ENCODE results near the gene PSKH1.
A peak's percentile ranks its signal among the peaks of the same experiment; 100 is the strongest.
"Not testable (repeated sequence)": the region's sequence is repeated elsewhere in the genome, so short reads cannot be mapped to it uniquely, and the experiment has no call there.

The PSKH1 gene

DNA sequence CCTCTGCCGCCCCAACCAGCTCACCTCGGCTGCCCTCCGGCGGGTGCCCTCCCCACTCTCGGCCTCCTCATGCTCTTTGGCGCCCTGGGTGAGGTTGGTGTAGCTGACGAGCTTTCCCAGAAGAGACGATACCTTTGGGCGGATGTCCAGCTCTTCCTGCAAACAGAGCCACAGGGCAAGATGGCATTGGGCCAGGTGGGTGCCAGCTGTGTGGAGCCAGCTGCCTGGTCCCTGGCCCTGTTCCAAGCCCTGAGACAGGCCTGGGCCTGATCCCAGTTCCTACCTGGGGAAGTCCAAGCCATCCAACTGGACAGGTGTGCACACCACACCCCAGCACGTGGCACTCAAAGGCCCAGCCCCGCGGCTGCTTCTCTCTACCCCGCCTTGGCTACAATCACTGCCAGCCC lies 68.5 kb downstream of the PSKH1 start:
- DNase-seq: no peak

DNA sequence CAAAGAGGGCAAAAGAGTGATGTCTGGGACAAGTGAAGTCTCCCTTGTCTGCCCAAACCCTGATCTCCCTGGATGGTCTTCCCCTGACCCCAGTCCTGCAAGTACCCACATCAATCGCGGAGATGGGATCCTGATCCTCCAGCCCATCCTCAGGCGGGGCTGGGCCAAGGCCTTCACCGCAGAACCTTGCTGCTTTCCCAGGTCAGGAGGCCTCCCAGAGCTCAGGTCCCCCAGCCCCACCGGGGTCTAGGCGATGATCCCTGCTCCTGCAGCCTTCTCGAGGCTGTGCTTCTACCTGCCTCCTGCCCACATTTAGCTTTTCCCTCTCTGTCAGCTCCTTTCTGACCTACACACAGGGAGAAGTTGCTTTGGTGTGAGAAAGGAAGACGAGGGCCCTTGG lies 69.1 kb downstream of the PSKH1 start:
- DNase-seq: no peak

DNA sequence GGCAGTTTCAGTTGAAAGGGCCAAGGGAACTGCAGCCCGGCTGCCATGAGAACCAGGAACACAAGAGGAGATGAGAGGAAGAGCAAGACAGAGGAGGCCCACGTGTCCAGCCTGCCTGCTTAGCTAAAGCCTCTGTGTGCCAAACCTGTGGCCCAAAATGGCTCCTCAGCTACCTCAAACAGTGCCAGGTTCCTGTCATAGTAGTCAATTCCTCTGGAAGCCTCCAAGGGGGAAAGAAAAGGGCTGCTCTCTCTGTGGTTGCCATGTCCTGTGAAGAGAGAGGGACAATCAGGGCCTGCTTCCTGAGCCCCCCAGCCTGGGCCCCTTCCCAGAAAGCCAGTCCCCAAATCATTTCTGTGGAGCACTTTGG lies 70.2 kb downstream of the PSKH1 start:
- DNase-seq: no peak

DNA sequence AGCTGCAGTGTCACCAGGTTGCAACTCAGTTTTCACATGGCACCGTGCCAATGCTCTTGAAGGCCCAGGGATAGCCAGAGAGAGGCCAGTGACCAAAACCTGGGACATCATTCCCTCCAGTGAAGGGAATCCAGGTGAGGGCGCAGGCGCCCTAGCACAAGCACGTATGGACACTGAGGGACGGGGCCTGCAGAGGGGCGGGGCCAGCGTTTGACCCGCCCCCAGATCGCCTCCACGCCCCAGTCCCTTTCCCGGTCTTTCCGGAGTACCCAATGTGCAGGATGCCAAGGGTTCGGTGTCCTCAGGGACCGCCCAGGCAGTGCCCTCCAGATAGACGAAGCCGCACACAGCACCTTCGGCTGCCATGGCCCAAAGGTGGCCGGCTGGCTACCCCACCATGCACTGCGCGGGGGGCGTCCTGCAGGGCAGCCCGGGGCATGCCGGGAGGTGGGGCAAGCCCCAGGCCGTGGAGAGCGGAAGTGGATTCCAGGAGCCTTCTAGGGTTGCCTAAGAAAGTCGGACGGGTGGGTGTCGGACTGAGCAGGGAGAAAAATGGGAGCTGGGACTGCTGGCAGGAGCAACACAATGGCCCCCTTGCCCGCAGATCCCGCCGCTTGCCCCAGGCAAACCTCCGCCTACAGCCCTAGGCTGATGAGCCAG lies 70.7 kb downstream of the PSKH1 start:
- DNase-seq: peak; percentile 45

DNA sequence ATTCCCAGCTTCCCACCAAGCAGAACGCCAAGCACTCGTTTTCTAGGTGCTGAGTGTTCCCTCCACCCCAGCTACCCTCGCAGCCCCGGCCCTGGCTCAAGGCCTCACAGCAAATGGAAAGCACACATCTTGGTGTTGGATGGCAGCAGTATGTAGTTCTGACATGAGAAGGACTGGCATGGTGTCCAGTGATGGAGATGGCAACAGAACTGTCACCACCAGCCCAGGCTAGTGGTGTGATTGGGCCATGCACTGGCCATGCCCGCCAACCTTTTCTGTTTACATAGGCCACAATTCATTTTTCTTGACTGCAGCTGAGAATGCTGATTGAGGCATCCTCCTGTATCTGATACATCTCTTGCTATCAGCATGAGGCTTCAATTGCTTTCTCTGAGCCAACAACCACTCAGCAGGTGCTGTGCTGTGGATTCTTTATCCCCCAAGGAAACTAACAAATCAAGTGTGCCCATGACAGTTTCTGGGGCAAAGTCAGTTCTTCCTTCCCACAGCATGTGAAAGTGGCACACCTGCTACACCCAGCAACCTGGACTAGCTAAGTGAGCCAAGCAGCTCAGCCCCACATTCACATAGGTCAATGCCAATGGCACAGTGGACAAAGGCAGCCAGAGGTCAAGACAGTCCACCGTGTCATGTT lies 71.5 kb downstream of the PSKH1 start:
- DNase-seq: no peak

DNA sequence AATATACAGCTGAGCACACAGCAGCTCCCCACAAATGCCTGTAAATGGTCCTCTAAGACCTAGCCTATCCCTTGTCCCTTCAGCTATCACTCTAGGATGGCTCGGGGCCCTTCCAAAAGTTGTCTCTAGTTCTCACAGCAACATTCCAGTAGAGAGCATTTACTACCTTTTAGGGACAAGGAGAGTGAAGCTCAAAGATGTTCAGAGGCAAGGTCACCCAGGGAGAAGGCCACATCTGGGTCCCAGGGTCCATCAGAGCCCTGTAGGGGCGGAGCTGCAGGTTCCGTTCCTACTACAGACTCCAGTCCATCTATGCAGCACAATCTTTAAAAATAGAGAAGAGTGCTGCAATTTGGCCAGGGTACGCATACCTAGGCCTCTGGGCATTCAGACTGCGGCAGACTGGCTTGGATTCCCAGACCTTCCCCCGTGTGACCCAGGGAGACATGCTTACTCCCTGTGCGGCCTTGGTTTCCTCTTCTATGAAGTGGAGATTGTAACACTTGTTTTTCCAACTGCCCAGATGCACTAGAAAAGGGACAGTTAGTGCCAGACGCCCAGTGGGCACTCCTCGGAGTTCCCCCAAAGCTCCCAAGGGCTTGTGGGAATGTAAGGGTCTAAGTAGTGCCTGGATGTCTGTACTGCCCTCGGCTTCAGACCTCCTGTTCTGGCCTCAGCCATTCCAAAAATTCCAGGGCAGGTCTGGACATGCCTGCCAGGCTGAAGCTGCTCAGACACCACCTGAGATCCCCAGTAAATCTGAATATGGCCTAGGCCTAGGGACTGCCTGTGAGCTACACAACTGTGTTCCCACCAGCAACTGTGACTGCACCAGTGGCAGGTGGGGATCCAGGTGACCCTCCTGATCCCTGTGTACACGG lies 72.9 kb downstream of the PSKH1 start:
- no peak for DNase-seq

DNA sequence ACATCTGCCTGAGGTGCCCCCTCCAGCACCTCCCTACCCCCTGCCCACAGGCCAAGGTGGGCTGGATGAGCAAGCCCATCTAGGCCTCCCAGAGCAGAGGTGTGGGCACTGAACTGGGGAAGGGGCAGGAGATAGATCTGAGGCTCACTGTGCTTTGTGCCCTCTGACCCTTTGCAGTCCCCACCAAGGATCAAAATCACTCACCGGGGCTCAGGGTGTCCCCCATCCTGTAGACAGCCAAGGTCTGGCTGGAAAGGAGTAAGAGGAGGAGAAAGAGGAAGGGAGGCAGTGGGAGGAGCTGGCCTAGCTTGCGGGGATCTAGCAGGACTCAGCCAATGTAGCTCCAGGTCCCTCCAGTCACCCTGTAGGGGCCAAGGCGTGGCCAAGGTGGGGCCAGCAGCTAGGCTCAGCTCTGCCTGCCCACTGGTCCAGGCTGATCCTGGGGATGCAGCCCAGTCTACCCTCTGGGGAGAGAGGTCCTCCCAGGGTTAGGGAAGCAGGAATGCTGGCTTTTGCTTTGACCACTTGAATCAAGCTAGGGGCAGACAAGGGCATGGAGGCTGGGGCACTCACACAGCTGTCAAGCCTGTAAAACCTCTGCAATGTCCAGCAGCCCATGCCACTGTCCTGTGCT lies 73.6 kb downstream of the PSKH1 start:
- no peak for DNase-seq

DNA sequence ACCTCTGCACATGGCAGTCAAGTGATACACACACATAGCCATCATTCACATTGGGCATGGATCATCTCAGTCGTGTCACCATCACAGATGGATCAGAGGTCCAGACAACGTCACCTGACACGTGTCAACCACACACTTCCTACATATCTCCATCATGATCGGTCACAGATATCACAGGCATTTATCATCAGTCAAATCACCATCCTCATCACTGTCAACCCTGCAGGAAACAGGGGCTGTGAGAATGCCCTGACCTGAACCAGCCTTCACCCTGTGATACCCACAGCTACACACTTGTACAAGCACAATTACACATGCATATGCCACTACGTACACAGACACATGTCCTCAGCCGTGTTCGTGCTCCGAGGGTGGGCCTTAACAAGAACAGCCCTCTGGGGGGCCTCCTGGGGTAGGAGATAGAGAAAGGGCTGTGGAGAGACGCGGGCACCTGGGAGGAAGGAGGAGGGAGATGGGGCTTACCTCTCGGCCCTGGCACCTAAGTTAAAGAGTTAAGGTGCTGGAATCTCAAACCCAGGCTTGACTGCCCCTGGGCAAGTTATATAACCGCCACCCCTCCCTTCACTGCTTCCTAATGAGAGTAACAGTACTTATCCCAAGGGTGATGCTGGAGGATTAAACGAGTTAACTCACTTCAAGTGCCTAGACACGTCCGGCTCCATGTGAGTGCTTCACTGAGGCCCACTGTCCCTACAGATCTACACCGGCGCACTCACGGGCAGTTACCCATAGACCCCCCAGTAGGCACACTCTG lies 74.3 kb downstream of the PSKH1 start:
- no peak for DNase-seq

DNA sequence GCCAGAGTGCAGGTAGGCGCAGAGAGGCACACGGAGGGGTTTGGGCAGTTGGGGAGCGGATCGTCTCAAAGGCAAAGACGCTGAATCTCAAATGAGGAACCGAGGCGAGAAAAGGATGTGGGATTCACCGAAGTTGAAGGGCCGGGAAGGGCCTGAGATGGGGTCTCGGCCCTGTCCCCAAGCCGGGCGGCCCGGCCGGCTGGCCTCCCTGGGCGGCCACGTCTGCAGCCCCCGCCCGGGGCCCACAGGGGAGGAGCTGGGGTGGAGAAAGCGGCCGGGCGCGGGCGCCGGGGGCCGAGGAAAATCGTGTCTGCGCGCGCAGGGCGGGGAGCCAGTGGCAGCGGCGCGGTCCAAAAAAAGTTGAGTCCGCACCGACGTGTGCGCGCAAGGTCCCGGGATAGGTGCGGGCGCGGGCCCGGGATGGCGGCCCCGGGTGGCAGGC lies 74.9 kb downstream of the PSKH1 start:
- no peak for DNase-seq

DNA sequence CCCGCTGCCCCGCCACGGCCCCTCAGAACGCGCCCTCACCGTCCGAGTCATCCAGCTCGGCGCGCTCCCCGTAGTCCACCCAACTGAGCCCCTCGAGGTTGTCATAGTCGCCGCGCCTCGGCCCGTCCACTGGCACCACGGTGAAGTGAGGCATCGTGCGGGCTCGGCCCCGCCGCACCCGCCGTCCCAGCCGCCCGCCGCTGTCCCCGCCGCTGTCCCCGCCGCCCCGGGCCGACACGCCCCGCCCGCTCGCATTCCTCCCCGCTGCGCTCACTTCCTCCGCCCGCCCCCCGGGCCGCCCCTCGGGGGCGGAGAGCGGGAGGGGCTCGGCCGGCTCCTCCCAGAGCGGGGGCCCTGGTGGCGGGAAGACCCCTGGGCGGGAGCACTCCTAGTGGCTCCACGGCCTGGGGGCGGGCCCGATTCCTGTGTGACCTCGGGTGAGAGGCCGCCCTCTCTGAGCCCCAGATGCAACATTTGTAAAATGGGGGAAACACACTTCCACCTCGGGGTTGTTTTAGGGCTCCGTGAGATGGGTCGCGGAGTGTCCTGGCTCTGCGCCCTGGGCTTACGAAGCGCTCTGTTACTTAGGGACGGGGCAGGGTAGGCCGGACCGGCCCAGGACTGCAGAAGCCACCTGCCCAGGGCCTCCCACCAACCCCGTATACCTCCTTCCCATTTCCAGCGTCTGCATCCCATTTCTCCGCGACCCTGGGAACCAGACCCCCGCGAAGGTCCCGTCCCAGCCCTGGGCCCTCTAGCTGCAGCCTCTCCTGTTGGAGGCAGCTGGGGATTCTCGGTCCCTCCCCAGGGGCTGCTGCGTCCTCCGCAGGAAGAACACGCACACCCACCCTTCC lies 75.6 kb downstream of the PSKH1 start, which contains the start of gene SLC12A4:
TSS of gene SLC12A4 (minus strand) at position 238 of the 854 bp plus-strand sequence. CDS start at position 154, 84 bp downstream.
- peak; percentile 86 for DNase-seq

DNA sequence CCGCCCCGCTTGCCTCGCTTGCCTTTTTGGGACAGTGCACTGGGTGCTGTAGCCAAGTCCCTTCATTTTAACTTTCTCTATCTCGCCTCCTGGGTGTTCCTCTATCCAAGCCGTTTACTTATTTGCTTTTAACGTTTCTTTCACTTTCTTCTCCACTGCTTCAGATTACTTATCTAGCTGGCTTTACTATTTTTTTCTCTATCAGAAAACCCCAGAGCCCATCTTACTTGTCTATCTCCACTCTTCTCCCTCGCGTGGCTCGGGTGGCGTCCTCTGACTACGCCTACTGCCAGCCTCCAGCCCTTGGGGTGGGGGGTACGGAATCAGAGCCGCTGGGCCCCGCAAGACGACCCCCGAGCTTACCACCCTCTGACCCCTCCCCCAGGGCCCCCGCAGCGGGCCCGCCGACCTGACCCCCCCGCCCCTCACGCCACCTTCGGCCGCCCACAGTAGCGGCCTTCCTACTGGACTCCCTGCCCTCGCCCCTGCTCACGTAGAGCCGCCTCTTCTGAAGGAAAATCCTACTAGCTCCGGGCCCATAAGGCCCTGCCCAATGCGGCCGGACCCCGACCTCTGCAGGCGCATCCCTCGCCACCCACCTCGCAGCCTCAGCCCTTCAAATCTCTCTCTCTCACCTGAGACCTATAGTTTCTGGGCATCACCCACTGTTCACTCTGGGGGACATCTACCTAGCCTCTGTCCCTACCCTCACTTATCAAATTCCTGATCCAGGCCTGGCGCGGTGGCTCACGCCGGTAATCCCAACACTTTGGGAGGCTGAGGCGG lies 76.4 kb downstream of the PSKH1 start:
- DNase-seq: peak; percentile 67

DNA sequence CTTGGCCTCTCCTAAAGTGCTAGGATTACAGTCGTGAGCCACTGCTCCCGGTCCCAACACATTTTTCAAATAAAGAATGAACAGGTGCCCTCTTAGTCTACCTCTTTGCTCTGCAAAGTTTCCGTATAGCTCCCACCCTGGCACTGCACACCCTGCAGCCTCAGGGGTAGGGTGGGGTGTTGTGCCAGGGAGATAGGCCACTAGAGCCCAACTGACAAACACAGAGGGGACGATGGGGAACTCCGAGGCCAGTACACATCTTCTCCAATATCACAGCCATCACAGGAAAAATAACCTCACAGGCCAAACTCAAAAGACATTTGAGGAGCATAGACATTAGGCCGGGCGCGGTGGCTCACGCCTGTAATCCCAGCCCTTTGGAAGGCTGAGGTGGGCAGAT lies 78.1 kb downstream of the PSKH1 start:
- no peak for DNase-seq

DNA sequence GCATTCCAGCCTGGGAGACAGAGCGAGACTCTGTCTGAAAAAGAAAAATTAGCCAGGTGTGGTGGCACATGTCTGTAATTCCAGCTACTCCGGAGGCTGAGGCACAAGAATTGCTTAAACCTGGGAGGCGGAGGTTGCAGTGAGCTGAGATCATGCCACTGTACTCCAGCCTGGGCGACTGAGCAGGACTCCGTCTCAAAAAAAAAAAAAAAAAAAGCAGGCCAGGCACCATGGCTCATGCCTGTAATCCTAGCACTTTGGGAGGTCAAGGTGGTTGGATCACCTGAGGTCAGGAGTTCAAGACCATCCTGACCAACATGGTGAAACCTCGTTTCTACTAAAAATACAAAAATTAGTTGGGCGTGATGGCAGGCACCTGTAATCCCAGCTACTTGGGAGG lies 79.2 kb downstream of the PSKH1 start:
- DNase-seq: not testable (repeated sequence)

DNA sequence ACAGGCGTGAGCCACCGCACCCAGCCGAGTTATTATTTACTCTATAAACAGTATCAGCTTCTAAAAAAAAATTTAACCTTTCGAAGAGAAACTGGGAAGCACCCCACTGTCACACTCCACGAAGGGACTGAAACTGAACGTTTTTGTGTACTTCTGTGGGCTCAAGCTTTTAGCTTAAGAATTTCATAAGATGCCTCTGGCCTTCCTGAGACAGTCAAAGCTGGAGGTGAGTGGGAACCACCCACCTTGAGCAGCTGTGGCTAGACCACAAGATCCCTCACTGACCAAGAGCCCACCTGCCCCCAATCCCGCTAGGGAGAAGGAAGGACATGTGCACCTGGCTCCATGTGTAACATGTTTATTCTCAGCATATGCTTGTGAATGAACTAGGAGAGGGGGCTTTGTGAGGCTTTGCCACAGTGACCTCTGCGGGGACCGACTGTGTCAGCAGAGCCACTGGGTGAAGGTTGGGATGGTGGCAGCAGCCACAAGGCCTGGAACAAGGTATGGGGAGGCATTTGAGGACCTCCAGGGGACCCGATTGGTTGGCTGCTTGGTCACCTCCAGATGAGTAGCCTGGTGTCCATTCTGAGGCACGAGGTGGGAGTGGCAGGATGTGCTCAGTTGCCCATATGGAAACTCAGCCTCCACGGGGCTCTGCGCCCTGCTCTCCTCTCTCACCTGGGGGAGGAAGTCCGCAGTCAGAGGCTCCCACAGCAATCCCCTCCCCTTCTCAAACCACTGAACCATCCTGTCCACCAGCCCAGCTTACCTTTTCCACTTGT lies 82.5 kb downstream of the PSKH1 start:
- no peak for DNase-seq

DNA sequence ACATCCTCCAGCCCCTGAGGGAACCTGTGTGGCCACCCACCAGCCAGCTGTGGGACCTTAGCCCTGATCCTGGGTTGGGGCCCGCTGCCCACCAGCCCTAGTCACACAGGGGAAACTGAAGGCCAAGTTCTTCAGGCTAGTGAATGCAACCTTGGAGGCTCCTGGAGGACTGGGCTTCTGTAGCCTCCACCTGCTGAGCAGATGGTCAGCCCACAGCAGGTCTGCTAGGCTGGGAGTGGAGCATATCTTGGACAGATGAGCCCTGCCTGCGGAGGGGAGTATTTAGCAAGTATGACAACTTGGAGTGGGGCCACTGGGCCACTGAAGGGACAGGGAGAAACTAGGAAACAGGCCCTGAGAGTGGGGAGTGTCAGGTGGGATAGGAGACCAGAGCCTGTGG lies 83.2 kb downstream of the PSKH1 start:
- DNase-seq: no peak

DNA sequence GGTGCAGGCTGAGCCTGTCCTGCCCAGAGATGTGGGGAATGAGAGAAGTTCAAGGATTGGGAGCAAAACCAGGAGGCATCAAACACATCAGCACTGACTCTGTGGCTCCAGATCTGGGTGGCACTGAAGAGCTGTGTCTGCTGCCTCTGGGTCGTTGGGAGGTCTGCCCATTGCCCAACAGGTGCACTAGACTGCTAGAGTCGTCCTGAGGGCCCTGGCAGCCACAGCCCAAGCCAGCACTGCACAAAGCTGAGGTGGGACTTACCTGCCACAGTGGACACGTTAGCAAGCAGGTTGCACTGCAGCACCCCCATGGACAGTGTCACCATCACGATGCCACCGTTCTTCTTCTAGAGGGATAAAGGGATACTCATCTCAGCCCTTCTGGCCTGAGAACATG lies 84.0 kb downstream of the PSKH1 start:
- no peak for DNase-seq

DNA sequence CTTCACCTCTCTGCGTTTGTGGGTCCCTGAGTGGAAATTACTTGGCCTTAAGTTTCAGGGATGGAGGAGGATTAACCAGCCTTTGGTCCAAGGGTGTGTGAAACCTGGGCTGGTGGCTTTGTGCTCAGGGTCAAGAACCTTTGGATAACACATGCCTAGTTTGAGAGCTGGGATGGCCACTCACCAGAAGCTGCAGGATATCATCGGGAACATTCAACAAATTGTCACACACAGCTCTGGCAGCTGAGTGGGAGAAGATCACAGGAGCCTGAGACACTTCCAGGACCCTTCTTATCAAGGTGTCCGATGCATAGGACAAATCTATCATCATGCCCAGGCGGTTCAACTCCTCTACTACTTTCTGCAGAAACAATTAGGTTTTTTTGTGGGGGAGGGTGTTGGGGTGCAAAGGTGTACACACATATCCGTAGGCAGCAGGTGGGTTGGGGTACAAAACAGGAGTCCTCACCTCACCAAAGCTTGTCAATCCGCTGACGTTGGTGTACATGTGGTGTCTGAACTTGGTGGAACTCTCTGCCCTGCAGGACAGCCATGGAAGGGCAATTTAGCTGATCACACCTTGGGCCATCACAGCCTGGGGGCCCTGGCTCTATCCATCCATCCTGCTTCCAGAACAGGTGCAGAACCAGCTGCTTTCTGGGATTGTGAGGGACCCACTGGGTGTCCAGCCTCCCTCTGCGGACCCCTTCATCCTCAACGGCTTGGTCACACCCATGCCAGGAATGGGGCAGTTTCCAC lies 84.6 kb downstream of the PSKH1 start:
- no peak for DNase-seq

Data from right kidney (tissue), 1 donor.